Amniotic epithelial cell (primary cell): Measurements from ENCODE around the gene FRMD1.

Experiments used
- DNase-seq: peaks from one replicate; pipeline ENCODE4 v3.0.0-alpha.2; 2010; ENCODE audit warnings: low read depth

FRMD1 gene

DNA sequence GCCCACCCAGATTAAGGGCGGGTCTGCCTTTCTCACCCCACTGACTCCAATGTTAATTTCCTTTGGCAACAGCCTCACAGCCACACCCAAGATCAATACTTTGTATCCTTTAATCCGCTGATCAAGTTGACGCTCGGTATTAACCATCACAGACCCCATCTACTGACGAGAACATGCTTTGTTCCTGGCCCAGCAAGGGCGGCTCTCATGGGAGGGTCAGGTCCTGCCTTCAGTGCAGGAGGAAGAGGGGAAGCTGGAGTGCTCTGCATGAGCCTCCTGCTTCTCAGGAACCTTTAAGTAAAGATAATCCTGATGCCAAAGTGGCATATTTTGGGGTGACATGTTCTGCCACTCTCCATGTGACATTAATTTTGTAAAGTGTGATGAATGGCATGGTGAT, 73.2 kb downstream of the FRMD1 start:
- no peak for DNase-seq

DNA sequence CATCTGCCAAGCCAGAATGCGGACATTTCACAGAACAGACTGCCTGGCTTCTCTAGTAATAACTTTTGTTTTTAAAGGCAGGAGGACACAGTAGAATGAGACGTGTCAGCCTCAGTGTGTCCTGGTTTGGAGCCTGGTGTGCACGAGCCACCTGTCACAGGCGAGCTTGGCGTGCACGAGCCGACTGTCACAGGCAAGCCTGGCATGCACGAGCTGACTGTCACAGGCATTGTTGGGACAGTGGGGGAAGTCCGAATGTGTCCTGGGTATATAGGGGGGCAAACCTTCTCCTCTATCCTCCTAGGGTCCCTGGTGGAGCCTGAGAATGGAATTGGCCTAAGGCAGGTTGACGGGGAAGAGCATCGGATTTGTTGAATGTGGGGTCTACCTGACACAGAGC, 74.1 kb downstream of the FRMD1 start:
- DNase-seq: no peak

DNA sequence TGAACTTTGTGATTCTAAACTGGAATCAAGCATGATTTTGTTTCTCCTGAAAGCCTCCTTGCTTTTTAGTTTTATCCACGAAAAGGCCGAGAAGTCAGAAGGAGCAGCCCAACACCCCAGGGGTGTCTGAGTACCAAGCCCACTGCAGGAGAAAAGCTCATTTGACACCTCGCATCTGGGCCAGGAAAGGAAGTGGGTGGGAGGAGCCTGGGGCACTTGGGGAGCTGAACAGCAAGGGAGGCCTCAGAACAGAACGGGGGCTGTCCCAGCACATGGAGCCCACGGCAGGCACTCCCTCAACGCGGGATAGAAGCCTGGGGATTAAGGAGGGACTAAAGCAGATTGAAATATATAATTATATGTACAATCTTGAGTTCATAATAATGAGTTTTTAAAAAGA, 75.0 kb downstream of the FRMD1 start:
- no peak for DNase-seq
